ENCODE results near the gene RPL10A.
"Not testable (repeated sequence)": the region's sequence is repeated elsewhere in the genome, so short reads cannot be mapped to it uniquely, and the experiment has no call there.

The RPL10A gene

GRCh38 chr6:35507221-35507620 lies 39.0 kb downstream of the RPL10A start:
- Histone ChIP-seq H3K27me3 (peaks cover 40% of the 10 kb centered on the region), H3K9ac (no peak overlapping the region), H3K4me2 (no peak overlapping the region), H3K9me3 (no peaks in the 10 kb centered on the region), H3K27ac (no peak overlapping the region), H4K20me1 (no peaks in the 10 kb centered on the region), H3K4me1 (peaks cover 53% of the 10 kb centered on the region), H3K36me3 (no peaks in the 10 kb centered on the region), H3K4me3 (no peak overlapping the region)
- no peak for TF ChIP-seq Cebpa-rat (IDR thresholded peaks at IDR 0.05)

GRCh38 chr6:35508027-35508426 lies 39.8 kb downstream of the RPL10A start:
- peaks cover 55% of the 10 kb centered on the region for H3K4me1 ChIP-seq
- H3K27ac ChIP-seq: no peak overlapping the region
- no peaks in the 10 kb centered on the region for H4K20me1 ChIP-seq
- no peaks in the 10 kb centered on the region for H3K36me3 ChIP-seq
- H3K27me3 ChIP-seq: peaks cover 48% of the 10 kb centered on the region
- H3K9ac ChIP-seq: no peak overlapping the region
- H3K9me3 ChIP-seq: no peaks in the 10 kb centered on the region
- H3K4me2 ChIP-seq: peak overlapping the region; percentile 84
- no peak overlapping the region for H3K4me3 ChIP-seq
- no peak for TF ChIP-seq Cebpa-rat (IDR thresholded peaks at IDR 0.05)

GRCh38 chr6:35508542-35508941 lies 40.3 kb downstream of the RPL10A start:
- Histone ChIP-seq H3K9me3 (no peaks in the 10 kb centered on the region), H3K4me1 (peaks cover 52% of the 10 kb centered on the region), H4K20me1 (no peaks in the 10 kb centered on the region), H3K27me3 (peaks cover 44% of the 10 kb centered on the region), H3K4me2 (peak overlapping the region; percentile 84), H3K36me3 (no peaks in the 10 kb centered on the region), H3K4me3 (no peak overlapping the region), H3K27ac (0 out of 2 replicates have a peak overlapping the region, but pooled peaks have one; percentile 9), H3K9ac (no peak overlapping the region; the same call in 1 of the 2 replicates)
- TF ChIP-seq Cebpa-rat (IDR thresholded peaks at IDR 0.05): no peak

GRCh38 chr6:35510916-35511561 lies 42.8 kb downstream of the RPL10A start:
- Histone ChIP-seq H3K36me3 (no peaks in the 10 kb centered on the region), H3K27me3 (peaks cover 35% of the 10 kb centered on the region), H3K9me3 (no peaks in the 10 kb centered on the region), H4K20me1 (no peaks in the 10 kb centered on the region), H3K4me3 (peak overlapping the region; percentile 51; the same call in 1 of the 2 replicates), H3K4me1 (peaks cover 45% of the 10 kb centered on the region), H3K9ac (0 out of 2 replicates have a peak overlapping the region, but pooled peaks have one; percentile 10), H3K27ac (no peak overlapping the region), H3K4me2 (peak overlapping the region; percentile 81)
- no peak for TF ChIP-seq Cebpa-rat (IDR thresholded peaks at IDR 0.05)

- TF ChIP-seq Cebpa-rat (IDR thresholded peaks at IDR 0.05): no peak
- Histone ChIP-seq H3K36me3 (no peaks in the 10 kb centered on the region), H3K27me3 (peaks cover 35% of the 10 kb centered on the region), H3K4me1 (peaks cover 45% of the 10 kb centered on the region), H3K9ac (0 out of 2 replicates have a peak overlapping the region, but pooled peaks have one; percentile 10), H4K20me1 (no peaks in the 10 kb centered on the region), H3K4me2 (peak overlapping the region; percentile 81), H3K27ac (no peak overlapping the region), H3K4me3 (peak overlapping the region; percentile 51; the same call in 1 of the 2 replicates), H3K9me3 (no peaks in the 10 kb centered on the region)
Measured at GRCh38 chr6:35511562-35511941, 43.4 kb downstream of the RPL10A start.

GRCh38 chr6:35512006-35512405 lies 43.8 kb downstream of the RPL10A start:
- no peak for TF ChIP-seq Cebpa-rat (IDR thresholded peaks at IDR 0.05)
- H3K9me3 ChIP-seq: no peaks in the 10 kb centered on the region
- no peaks in the 10 kb centered on the region for H3K36me3 ChIP-seq
- H3K27ac ChIP-seq: no peak overlapping the region
- no peaks in the 10 kb centered on the region for H4K20me1 ChIP-seq
- H3K4me3 ChIP-seq: no peak overlapping the region
- H3K9ac ChIP-seq: no peak overlapping the region
- peaks cover 35% of the 10 kb centered on the region for H3K27me3 ChIP-seq
- peak overlapping the region; percentile 81 for H3K4me2 ChIP-seq
- peaks cover 45% of the 10 kb centered on the region for H3K4me1 ChIP-seq

- TF ChIP-seq Cebpa-rat (IDR thresholded peaks at IDR 0.05): no peak
- Histone ChIP-seq H3K9me3 (no peaks in the 10 kb centered on the region), H3K4me3 (peak within 1 kb of the TSS; percentile 51; the same call in 1 of the 2 replicates), H3K4me2 (peak within 1 kb of the TSS; percentile 81), H3K9ac (no peak within 1 kb of the TSS), H3K27ac (no peak within 1 kb of the TSS), H3K4me1 (peaks cover 45% of the 10 kb centered on the region), H3K36me3 (no peaks in the 10 kb centered on the region), H3K27me3 (peaks cover 35% of the 10 kb centered on the region), H4K20me1 (no peaks in the 10 kb centered on the region)
Measured at GRCh38 chr6:35512740-35513139, 44.5 kb downstream of the RPL10A start, which contains the start of gene TULP1. TSS of gene TULP1 (minus strand) at chr6:35512896. CDS start at chr6:35512858, 38 bp downstream.

GRCh38 chr6:35514587-35514986 lies 46.4 kb downstream of the RPL10A start:
- no peak for TF ChIP-seq Cebpa-rat (IDR thresholded peaks at IDR 0.05)
- no peak overlapping the region for H3K27ac ChIP-seq
- H3K9ac ChIP-seq: no peak overlapping the region
- H3K4me1 ChIP-seq: peaks cover 27% of the 10 kb centered on the region
- H3K4me3 ChIP-seq: no peak overlapping the region
- peaks cover 33% of the 10 kb centered on the region for H3K27me3 ChIP-seq
- H4K20me1 ChIP-seq: no peaks in the 10 kb centered on the region
- H3K4me2 ChIP-seq: no peak overlapping the region
- no peaks in the 10 kb centered on the region for H3K36me3 ChIP-seq
- H3K9me3 ChIP-seq: no peaks in the 10 kb centered on the region

GRCh38 chr6:35515939-35516338 lies 47.7 kb downstream of the RPL10A start:
- peaks cover 20% of the 10 kb centered on the region for H3K27me3 ChIP-seq
- not testable (repeated sequence) for H3K4me2 ChIP-seq, H3K9ac ChIP-seq, H3K27ac ChIP-seq, H3K36me3 ChIP-seq, H3K4me3 ChIP-seq, H4K20me1 ChIP-seq, H3K9me3 ChIP-seq
- H3K4me1 ChIP-seq: peaks cover 14% of the 10 kb centered on the region

- Histone ChIP-seq H3K27me3 (peaks cover 12% of the 10 kb centered on the region), H3K27ac (no peak overlapping the region), H3K4me2 (no peak overlapping the region), H3K4me1 (peaks cover 6% of the 10 kb centered on the region), H3K36me3 (no peaks in the 10 kb centered on the region), H4K20me1 (no peaks in the 10 kb centered on the region), H3K4me3 (no peak overlapping the region), H3K9me3 (no peaks in the 10 kb centered on the region), H3K9ac (no peak overlapping the region)
- no peak for TF ChIP-seq Cebpa-rat (IDR thresholded peaks at IDR 0.05)
Measured at GRCh38 chr6:35516712-35517111, 48.5 kb downstream of the RPL10A start.

GRCh38 chr6:35517978-35518377 lies 49.8 kb downstream of the RPL10A start:
- not testable (repeated sequence) for H3K4me1 ChIP-seq, H3K4me3 ChIP-seq, H3K9ac ChIP-seq, H3K36me3 ChIP-seq, H3K4me2 ChIP-seq, H4K20me1 ChIP-seq, H3K9me3 ChIP-seq, H3K27me3 ChIP-seq, H3K27ac ChIP-seq
